GM19025 (cell line): Measurements from ENCODE around the gene TIMM9.
"Not testable (repeated sequence)": the region's sequence is repeated elsewhere in the genome, so short reads cannot be mapped to it uniquely, and the experiment has no call there.

Experiments
- ATAC-seq: cut with Tn5 transposase; IDR thresholded peaks from one replicate; pipeline ENCODE4 v1.9.1; 2021; ENCODE audit warnings: mild to moderate bottlenecking, low read depth, moderate library complexity; ENCODE audit not compliant: unreplicated experiment

The TIMM9 gene, protein sequence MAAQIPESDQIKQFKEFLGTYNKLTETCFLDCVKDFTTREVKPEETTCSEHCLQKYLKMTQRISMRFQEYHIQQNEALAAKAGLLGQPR

DNA sequence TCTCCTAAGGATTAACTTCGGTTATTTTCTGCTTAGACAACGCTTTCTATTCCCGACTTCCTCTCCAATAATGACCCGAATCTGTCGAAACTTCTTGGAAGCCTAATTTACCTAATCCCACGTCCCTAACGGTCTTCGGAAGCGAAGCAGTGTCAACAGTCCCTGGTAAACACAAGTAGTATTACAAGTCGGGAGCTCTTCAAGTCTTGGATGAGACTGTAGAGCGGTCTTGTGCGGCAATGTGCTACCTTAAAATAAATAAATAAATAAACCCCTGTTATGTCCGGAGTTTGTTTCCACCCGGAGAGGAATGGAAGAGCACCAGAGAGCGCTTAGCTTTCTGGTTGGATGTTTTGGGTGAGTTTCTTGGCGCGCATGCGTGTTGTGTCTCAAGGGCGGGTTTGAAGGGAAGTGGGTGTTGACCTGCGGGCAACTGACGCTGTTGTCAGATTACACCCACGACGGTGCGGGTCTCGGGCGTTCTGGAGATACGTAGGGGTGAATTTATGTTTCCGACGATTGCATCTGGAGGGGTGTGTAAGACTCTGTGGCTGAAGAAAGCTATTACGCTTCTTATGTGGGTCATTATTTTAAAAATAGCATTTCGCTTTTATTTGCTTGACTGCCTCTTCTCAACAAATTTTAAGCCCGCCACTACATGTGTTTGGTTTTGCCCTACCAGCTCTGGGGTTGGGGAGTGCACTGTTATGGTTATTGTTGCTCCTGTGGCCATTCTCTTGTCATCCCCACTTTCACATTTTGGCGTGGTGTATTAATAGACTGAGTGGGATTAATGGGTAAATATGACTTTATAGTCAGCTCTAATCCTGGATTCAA is at the start of gene TIMM9, which contains the start of gene KIAA0586:
TIMM9 (minus strand) TSS at position 251 of the 837 bp plus-strand sequence. CDS start 15,586 bp downstream, outside the sequence.
KIAA0586 (plus strand) TSS at position 439 of the 837 bp plus-strand sequence. CDS start 546 bp downstream, outside the sequence.
- ATAC-seq: peak; percentile 85

DNA sequence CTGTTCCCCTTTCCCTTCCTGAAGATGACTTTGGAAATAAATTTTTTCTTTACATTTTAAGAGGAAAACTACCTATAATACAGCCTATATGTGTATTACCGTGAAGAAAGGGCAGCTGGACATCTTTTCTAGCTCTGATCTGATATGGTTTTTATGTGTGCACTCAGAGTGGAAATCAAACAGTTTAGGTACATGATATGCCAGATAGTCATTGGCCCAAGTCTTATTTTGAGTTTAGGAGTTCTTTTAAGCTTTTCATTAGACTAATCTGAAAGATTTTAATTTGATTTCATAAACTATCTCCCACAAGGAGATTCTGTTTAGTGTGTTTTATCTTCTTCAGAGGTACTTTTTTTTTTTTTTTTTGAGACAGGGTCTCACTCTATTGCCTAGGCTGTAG is 49.0 kb upstream of the TIMM9 start:
- no peak for ATAC-seq

DNA sequence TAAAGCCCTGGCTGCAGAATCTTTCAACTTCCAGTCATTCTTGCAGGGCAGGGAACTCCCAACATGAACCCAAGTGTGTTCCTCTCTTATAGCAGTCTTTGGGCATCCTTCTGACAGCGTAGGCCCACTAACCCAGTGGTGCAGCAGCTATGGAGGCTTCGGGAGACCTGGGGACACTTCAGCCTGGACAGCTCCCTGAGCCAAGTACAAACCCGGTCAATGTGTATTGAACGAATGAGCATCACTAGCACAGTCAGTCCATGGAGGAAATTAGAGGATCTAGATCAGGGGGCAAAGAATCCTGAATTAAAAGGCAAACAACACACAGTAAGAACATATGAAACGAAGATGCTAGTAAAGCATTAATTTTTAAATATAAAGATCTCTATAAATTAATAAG is 42.0 kb upstream of the TIMM9 start:
- ATAC-seq: no peak

DNA sequence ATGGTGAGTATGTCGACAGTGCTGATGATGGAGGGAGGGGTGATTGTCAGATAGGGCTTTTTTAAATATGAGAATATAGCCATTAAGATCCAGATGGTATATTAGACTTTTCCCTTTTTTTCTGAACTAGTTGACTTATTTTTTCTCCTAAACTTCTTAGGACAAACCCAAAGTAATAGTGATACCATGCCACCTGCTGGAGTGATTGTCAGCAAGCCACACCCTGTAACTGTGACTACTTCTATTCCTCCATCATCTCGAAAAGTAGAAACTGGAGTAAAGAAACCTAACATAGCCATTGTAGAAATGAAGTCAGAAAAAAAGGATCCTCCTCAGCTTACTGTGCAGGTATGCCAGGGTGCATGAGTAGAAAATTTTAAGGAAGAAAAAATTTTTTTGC is 40.2 kb upstream of the TIMM9 start:
- ATAC-seq: no peak

DNA sequence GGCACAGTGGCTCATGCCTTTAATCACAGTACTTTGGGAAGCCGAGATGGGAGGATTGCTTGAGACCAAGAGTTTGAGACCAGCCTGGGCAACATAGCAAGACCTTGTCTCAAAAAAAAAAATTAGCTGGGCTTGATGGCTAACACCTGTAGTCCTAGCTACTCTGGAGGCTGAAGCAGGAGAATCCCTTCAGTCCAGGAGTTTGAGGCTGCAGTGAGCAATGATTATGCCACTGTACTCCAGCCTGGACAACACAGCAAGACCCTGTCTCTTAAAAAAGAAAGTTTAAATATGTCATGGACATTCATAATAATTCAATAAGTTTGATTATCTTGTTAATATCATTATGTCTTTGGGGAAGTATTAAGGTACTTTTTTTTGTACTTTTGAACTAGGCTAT is 39.1 kb upstream of the TIMM9 start:
- no peak for ATAC-seq

DNA sequence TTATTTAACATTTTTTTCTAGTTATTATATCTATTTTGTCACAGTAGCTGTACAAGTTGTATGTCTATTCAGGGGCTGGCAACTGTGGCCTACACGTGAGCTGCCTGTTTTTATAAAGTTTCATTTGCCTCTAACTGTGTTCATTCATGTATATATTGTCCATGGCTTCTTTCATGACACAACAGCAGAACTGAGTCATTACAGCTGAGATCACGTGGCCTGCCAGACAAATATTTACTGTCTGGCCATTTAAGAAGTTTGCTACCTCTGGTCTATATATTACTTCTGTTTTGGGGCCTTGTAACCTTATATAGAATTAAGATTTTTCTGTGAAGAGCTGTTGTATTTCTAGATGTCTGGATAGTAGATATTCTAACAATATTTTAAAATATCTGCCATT is 38.1 kb upstream of the TIMM9 start:
- ATAC-seq: no peak

DNA sequence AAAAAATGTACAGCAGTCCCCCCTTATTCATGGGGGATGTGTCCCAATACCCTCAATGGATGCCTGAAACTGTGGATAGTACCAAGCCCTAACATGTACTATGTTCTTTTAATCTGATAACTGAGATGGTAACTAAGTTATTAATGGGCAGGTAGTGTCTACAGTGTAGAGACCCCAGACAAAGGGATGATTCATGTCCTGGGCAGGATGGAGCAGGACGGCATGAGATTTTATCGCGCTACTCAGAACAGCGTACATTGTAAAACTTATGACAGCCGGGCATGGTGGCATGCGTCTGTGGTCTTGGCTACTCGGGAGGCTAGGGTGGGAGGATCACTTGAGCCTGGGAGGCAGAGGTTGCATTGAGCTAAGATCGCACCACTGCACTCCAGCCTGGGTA is 37.3 kb upstream of the TIMM9 start:
- no peak for ATAC-seq

DNA sequence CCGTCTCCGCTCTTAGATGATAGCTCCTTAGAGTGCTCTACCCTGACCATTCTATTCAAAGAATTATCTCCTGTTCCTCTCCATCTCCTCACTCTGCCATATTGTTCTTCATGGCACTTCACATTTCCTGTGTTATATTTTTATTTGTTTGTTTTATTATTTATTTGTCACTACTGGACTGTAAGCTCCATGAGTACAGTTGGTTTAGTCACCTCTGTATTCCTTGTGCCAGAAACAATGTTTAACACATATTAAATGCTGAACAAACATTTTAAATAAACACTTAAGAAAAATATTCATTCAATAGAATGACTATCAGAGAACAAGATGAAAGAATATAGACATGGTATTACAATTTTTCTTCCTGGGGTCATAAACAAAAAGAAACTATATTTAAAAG is 35.8 kb upstream of the TIMM9 start:
- ATAC-seq: no peak

DNA sequence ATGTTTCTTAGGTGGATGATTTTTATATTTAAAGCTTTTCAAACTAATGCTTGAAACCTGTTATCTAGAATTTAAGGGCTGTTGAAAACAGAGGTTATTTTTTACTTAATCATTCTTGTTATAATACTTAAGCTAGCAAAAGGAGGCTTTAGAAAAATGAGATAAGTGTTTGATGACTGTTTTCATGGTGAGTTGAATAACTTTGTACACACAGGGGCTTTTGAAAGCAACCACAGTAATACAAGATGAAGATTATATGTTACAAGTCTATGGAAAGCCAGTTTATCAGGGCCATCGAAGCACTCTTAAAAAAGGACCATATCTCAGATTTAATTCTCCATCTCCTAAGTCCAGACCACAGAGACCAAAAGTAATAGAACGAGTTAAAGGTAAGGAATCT is 33.4 kb upstream of the TIMM9 start:
- no peak for ATAC-seq

DNA sequence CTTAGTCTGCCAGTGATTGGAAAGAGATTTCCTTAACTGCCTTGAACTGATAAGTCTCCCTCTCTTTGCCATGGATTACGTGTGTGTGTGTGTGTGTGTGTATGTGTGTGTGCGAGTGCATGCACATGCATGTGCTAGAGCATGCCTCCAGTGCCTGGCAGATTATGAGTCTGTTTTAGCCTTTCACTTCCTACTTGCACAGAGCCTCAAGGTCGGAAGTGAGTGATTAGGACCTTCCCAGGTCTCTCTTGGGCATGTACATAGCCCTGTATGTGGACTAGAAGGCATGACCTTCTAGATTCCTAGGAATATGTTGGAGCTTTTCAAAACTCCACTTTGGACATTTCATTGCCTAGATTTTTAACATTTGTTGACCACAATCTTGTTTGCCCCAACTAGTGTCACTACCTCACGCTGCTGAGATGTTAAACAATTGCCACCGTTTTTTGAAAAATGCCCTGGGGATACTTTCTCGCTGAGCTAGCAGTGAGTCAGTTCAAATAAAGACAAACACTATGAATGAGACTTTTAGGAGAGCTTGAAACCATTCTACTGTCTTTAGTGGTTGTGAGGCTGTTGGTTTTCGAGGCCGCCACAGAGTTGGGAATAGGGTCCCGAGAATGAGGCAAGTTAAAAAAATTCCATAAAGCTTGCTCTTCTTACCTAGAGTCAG is 28.4 kb upstream of the TIMM9 start:
- ATAC-seq: no peak

DNA sequence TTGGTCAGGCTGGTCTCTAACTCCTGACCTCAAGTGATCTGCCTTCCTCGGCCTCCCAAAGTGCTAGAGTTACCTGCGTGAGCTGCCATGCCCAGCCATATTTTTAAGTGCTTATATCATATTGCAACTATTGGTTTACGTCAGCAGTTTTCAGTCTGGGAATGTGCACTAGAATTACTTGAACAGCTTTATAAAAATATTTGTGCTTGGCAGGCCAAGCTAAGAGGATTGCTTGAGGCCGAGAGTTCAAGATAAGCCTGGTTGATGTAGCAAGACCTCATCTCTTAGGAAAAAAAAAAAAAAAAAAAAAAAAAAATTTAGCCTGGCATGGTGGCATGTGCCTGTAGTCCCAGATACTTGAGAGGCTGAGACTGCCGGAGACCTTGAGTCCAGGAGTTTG is 17.3 kb upstream of the TIMM9 start:
- no peak for ATAC-seq

DNA sequence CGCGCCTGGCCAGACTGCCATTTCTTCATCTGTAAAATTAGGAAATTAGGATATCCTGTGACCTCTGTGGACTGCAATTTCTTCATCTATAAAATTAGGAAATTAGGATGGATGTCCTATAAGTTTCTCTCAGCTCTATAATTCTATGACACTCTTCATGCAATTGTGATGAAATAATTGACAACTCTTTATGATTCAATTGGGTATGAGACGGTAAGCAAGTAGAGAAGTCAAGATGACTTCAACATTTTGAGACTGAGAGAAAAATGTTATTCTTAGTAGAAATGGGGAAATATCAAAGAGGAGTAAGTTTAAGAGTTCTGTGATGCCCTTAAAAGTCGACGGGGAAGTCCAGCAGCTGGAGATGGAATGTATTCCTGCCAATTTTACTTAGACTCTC is 12.1 kb upstream of the TIMM9 start:
- ATAC-seq: no peak

DNA sequence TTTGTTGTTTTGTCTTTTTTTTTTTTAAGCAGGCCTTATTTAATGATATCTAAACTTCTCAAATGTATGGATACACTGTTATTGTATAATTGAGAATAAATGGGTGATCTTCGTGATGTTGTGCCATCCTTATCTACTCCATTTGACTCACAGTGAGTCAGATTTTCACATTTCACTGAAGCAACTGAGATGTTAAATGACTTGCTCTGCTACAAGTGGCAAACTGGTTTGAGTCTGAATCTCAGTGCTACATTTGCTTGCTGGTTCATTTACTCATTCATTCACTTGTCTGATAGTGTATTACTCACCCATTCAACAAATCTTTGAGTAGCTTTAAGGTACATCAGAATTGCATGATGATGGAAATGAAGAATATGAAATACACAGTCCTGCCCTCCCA is 2.8 kb upstream of the TIMM9 start:
- no peak for ATAC-seq

DNA sequence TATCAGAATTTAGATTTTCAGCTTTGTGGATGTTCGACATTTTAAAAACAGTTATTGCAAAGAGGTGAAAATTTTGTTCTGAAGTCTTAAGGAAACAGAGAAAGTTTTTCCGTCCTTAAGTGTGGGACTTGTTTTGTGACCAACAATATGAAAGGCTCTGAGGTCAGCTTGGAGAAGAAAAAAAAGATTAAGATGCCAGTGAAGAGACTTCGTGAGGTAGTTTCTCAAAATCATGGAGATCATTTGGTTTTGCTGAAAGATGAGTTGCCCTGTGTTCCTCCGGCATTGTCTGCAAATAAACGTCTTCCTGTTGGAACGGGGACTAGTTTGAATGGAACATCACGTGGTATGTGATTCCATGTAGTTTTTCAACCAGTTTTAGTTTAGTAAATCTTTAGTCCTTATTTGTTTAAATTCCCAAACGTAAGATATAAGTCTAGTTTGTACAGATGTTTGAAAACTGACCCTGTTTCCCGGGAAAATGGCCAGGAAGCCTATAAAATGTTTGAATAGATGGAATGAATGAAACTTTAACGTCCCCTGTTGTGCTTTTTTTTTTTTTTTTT is 870 bp upstream of the TIMM9 start:
- no peak for ATAC-seq

DNA sequence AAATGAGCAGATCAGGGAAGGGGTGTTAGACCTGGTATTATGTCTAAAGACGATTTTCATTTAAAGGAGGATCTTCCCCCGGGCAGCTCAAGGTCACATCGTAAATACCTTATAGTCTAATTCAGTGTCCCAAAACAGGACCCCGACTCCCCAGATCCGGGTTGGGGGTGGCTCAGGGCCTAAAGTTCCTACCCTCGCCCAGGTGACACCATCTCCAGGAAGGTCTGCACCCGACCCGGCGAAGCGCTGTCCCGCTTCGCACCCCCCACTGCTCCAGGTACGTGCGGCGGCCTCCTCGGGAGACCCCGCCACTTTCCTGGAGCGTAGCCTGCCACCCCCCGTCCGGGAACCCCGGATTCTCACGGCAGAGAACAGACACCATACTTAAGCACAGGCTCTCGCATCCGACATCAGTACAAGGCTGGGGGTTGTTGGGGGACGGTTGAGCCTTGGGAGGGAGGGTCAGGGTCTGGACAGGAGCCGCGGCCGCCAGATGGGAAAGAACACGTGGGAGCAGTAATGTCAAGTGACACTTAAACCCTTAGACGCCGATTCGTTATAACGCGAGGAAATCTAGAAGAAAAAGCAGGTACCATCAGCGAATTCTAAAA is 556 bp downstream of the TIMM9 start:
- ATAC-seq: no peak

DNA sequence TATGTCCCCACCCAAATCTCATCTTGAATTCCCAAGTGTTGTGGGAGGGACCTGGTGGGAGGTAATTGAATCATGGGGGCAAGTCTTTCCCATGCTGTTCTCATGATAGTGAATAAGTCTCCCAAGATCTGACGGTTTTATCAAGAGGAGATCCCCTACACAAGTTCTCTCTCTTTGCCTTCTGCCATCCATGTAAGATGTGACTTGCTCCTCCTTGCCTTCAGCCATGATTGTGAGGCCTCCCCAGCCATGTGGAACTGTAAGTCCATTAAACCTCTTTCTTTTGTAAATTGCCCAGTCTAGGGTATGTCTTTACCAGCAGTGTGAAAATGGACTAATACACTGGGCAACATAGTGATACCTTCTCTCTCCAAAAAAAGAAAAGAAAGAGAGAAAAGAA is 10.4 kb downstream of the TIMM9 start:
- ATAC-seq: not testable (repeated sequence)

DNA sequence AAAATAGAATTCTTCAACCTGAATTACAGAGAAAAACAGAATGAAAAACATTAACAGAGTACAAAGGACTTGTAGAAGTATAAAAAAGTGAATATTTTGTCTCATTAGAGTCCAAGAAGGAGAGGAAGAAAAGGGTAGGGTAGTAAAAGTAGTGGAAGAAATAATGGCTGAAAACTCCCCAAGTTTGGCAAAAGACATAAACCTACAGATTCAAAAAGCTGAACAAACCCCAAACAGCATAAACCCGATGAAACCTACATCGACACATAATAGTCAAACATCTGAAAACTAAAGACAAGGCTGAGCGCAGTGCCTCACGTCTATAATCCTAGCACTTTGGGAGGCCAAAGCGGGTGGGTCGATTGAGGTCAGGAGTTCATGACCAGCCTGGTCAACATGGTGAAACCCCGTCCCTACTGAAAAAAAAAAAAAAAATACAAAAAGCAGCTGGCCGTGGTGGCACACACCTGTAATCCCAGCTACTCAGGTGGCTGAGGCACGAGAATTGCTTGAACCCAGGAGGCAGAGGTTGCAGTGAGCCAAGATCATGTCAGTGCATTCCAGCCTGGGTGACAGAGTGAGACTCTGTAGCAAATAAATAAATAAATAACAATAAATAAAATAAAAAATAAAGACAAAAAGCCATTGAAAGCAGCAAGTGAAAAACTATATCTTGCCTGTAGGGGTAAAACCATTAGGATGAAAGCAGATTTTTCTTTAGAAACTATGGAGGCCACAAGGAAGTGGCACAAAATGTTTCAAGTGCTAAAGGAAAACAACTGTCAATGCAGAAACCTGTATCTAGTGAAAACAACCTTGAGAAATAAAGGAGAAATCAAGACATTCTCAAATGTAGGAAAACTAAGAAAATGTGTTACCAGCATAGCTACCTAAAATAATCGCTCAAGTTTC is 11.4 kb downstream of the TIMM9 start:
- no peak for ATAC-seq

DNA sequence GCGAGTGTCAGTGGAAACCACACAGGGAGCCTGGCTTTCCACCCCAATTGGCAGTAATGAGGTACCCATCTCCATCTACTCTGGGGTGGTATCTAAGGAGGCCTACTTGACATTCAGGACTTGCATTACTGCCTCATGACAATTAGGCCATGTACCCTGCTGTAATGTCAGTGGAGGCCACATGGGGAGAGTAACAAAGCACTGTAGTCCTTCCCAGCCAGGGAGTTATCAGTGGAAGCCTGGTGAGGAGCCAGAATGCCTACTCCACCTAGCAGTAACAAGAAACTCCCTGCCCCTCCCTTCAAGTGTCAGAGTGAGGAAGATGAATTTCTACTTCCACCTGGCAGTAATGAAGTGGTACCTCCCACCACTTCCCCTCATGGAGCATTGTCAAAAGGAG is 12.5 kb downstream of the TIMM9 start:
- no peak for ATAC-seq

DNA sequence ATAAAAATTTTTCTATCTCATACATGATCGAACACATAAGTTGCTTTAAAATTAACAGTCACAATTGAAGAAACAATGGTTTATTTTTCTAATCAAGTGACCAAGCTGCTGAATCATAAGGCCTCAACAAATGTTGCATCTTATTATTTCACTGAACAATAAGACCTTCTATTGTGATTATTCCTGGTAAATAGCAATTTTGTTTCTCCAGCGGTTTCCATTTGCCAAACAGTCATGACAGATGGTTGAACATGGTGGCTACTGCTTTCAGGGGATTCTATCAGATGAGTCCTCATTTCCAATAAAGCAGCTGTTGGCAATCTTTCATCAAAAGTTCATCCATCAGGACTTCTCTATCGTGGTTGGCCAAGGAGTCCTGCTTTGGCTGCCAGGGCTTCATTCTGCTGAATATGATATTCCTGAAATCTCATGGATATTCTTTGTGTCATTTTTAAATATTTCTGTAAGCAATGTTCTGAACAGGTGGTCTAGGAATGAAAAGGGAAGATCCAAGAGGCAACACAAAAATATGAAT is 18.6 kb downstream of the TIMM9 start:
- no peak for ATAC-seq

DNA sequence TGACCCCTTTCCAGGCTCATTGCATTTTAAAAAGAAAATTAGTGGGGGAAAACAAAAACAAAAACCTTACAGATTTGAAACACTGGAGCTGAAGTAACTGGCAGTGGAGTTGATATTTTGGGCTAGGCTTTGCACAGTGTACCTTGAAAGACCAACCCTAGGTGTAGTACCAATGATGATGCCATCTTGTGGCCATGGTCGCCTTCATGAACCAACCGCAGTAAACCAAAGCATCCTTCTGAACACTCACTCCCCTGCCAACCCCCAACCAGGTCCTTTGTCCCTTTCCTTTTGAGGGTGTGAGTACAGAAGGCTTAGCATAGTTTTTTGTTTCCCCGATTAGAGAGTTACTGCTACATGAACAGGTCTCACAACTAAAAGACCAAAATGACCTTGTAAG is 25.7 kb downstream of the TIMM9 start:
- no peak for ATAC-seq
